ENCODE data around the gene NEK1. TPM values are rescaled to one million over a fixed set of nuclear protein-coding genes. Genes with fewer than 3 reads are reported as not detected.

Gene NEK1
- total and polyA plus RNA-seq, 2 donors (not counting 3 experiments of a cell fraction or from before 2014, with no cell fraction given): 2.6 to 10.1 TPM

DNA sequence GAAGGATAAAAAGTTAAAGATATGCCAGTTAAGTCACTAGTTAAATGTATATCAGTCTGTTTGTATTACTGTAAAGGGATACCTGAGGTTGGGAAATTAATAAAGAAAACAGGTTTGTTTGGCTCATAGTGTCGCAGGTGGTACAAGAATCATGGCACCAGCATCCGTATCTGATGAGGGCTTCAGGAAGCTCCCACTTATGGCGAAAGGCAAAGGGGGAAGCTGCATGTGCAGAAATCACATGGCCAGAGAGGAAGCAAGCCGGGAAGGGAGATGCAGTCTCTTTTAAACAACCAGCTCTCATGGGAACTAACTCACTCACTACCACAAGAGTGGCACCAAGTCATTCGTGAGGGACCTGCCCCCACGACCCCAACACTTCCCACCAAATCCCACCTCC is 249.8 kb downstream of the NEK1 start:
- no peak overlapping the region for H3K27ac ChIP-seq (ENCODE audit: insufficient read depth, low read depth, low read length)
- H3K36me3 ChIP-seq (ENCODE audit: control insufficient read depth in 2 of 2, extremely low read depth in 1 of 2, insufficient read depth in 2 of 2, low read length in 2 of 2): no peaks in the 10 kb centered on the region
- H3K9ac ChIP-seq (replicated peaks; ENCODE audit: extremely low read depth, insufficient read depth, low read length): no peak overlapping the region
- no peak overlapping the region for H2AFZ ChIP-seq (ENCODE audit: low read depth, low read length)
- H3K79me2 ChIP-seq (ENCODE audit: control insufficient read depth, insufficient read depth, low read length): no peaks in the 10 kb centered on the region
- dilution Hi-C loops (cut with MboI; ENCODE audit: extremely low pct_ligation_motif_present, low sequenced_read_pairs) (no loop called here), intact Hi-C loops (cut with micrococcal nuclease) (no loop called here)
- POLR2A ChIA-PET: no interaction called here
- H4K20me1 ChIP-seq (replicated peaks; ENCODE audit: control insufficient read depth, extremely low read depth, insufficient read depth, low read length): no peaks in the 10 kb centered on the region
- no peaks in the 10 kb centered on the region for H3K9me1 ChIP-seq (replicated peaks; ENCODE audit: control insufficient read depth, extremely low read depth, insufficient read depth, low read length)
- CTCF ChIA-PET: no interaction called here
- no peaks in the 10 kb centered on the region for H3K27me3 ChIP-seq (ENCODE audit: control insufficient read depth in 2 of 2, insufficient read depth in 2 of 2, low read length in 2 of 2)
- TF ChIP-seq, protein P1, sequence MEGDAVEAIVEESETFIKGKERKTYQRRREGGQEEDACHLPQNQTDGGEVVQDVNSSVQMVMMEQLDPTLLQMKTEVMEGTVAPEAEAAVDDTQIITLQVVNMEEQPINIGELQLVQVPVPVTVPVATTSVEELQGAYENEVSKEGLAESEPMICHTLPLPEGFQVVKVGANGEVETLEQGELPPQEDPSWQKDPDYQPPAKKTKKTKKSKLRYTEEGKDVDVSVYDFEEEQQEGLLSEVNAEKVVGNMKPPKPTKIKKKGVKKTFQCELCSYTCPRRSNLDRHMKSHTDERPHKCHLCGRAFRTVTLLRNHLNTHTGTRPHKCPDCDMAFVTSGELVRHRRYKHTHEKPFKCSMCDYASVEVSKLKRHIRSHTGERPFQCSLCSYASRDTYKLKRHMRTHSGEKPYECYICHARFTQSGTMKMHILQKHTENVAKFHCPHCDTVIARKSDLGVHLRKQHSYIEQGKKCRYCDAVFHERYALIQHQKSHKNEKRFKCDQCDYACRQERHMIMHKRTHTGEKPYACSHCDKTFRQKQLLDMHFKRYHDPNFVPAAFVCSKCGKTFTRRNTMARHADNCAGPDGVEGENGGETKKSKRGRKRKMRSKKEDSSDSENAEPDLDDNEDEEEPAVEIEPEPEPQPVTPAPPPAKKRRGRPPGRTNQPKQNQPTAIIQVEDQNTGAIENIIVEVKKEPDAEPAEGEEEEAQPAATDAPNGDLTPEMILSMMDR (IDR thresholded peaks at IDR 0.05; ENCODE audit: extremely low read depth in 1 of 2, insufficient read depth in 1 of 2, low read depth in 1 of 2, low read length in 2 of 2): no peak
- TF ChIP-seq MYC (IDR thresholded peaks at IDR 0.05; ENCODE audit: low read depth, low read length) (no peak), POLR2AphosphoS5 (IDR thresholded peaks at IDR 0.05; ENCODE audit: insufficient read depth, low read depth, low read length) (no peak), POLR2A (IDR thresholded peaks at IDR 0.05; ENCODE audit: low read depth, low read length) (no peak), EZH2 (IDR thresholded peaks at IDR 0.05; ENCODE audit: borderline replicate concordance, low read depth, low read length, severe bottlenecking) (no peak), FOS (IDR thresholded peaks at IDR 0.05; ENCODE audit: borderline replicate concordance, insufficient read depth, low read length) (no peak), JUN (IDR thresholded peaks at IDR 0.05; ENCODE audit: borderline replicate concordance, insufficient read depth, insufficient read length, low read depth) (no peak), GATA2 (IDR thresholded peaks at IDR 0.05; ENCODE audit: insufficient read depth, insufficient read length, low read depth, low read length) (no peak)
- TF ChIP-seq, protein P2, sequence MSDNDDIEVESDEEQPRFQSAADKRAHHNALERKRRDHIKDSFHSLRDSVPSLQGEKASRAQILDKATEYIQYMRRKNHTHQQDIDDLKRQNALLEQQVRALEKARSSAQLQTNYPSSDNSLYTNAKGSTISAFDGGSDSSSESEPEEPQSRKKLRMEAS (IDR thresholded peaks at IDR 0.05; ENCODE audit: insufficient read depth, insufficient read length): no peak
- FAIRE-seq: no peak
- no peak for DNase-seq (ENCODE audit: low read depth, low spot score)
- H3K4me1 ChIP-seq (ENCODE audit: control insufficient read depth, extremely low read depth, insufficient read depth, low read length): no peaks in the 10 kb centered on the region
- no peaks in the 10 kb centered on the region for H3K9me3 ChIP-seq (replicated peaks; ENCODE audit: control insufficient read depth, insufficient read depth, low read length)
- no peak overlapping the region for H3K4me2 ChIP-seq (ENCODE audit: insufficient read depth, low read length)
- no TSS peak for BruUV-seq (replicated peaks)
- H3K4me3 ChIP-seq (replicated peaks in 1 of 3; ENCODE audit: insufficient read depth in 1 of 3, low read depth in 1 of 3, low read length in 3 of 3): no peak overlapping the region

Data from endothelial cell of umbilical vein (primary cell).